AML-193 (cell line): Measurements from ENCODE around the gene C6orf163.

Experiments
- DNase-seq, 2 experiments: peaks; one replicate each; lab custom pipeline; 2025; lab: John Stamatoyannopoulos, UW

C6orf163 gene

GRCh38 chr6:87357479-87358196 lies 13.0 kb downstream of the C6orf163 start:
- no peak for DNase-seq

GRCh38 chr6:87364602-87365252 lies 20.1 kb downstream of the C6orf163 start:
- DNase-seq = no peak

DNA sequence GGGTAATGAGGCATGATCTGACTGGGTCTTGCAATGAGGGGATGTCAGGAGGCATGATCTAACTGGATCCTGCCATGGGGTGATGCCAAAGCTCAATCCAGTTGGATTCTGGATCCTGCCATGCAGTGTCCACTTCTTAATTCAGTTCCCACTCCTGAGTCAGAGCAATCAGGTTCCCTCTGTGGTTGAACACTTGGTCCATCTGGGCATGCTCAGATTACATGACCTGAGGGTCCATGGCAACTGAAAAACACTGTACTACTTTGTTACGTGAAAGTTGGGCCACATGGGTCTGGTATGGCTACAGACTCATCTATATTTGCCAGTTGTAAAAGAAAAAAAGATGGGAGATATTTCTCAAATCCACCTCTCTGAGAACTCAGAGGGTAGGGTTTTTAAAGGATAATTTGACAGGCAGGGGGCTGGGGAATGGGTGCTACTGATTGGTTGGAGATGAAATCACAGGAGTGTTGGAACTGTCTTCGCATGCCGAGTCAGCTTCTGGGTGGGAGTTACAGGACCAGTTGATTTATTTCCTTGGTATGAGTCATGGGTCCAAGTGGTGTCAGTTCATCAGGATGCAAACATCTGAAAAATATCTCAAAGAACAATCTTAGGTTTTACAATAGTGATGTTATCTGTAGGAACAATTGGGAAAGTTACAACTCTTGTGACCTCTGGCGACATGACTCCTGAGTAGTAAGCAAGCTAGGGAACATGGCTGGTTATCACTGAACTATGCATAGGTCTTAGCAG lies 21.6 kb downstream of the C6orf163 start:
- no peak for DNase-seq

GRCh38 chr6:87366899-87367298 lies 22.3 kb downstream of the C6orf163 start:
- DNase-seq = no peak

DNA sequence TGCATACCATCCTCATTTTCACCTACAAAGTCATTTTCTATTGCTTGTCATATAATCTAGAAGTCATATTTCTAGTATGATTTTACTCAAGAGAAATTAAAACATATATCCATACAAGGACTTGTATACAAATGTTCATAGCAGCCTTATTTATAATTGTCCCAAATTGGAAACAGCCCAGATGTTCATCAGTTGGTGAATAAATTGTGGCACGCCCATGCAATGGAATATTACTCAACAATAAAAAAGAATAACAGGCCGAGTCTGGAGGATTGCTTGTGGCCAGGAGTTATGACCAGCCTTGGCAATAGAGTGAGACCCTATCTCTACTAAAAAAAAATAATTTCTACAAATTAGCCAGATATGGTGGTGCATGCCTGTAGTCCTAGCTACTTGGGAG lies 28.8 kb downstream of the C6orf163 start:
- DNase-seq = no peak

- DNase-seq = no peak
Measured at GRCh38 chr6:87375315-87375714, 30.7 kb downstream of the C6orf163 start.

DNA sequence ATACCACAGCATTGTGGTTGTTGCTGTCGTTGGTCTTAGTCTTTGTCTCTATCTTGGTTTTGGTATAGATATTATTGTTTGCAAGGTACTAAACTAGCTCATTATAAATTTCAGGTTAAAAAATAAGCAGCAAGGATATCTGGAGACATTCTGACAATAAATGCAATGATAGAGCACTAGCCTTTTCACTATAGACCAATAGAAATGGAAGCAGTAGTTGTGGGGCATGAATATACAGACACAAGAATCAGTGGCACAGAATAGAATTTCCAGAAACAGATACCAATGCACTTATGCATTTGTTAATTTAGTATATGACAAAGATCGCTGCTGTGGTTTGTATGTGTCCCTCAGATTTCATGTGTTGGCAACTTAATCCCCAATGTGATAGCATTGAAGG lies 32.0 kb downstream of the C6orf163 start:
- DNase-seq = no peak

DNA sequence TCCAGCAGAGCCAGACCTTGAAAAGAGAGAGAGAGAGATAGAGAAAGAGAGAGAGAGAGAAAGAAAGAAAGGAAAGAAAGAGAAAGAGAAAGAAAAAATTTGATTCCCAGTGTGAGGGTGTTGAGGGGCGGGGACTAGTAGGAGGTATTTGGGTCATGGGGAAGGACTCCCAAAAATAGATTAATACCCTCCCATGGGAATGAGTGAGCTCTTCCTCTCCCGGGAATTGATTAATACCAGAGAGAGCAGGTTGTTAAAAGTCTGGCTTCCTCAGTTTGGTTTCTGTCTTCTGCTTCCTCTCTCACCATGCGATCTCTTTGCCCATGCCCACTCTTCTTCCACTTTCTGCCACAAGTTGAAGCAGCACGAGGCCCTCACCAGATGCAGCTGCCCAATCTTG lies 34.3 kb downstream of the C6orf163 start:
- DNase-seq = no peak

GRCh38 chr6:87382861-87383260 lies 38.2 kb downstream of the C6orf163 start:
- DNase-seq = no peak

DNA sequence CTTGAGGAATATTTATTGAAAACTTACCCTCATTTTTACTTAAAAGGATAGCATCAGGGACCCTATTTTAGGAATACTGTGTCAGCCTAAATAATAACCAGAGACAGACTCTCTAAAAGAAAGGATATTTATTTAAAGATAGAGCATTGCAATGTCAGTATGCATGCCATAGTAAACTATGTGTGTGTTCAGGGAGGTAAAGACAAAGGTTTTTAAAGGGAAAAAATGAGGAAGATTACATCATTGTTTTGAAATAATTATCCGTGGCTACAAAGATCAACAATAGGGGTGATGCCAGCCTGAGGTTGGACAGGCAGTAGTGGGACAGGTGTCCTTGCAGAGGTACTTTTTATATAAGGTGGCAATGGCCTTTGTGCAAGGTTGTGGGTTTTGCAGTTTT lies 39.4 kb downstream of the C6orf163 start:
- DNase-seq = no peak

- DNase-seq = no peak
Measured at GRCh38 chr6:87384449-87384848, 39.8 kb downstream of the C6orf163 start.

- DNase-seq = peak; percentile 64 to 72
Measured at GRCh38 chr6:87391334-87391733, 46.7 kb downstream of the C6orf163 start.

DNA sequence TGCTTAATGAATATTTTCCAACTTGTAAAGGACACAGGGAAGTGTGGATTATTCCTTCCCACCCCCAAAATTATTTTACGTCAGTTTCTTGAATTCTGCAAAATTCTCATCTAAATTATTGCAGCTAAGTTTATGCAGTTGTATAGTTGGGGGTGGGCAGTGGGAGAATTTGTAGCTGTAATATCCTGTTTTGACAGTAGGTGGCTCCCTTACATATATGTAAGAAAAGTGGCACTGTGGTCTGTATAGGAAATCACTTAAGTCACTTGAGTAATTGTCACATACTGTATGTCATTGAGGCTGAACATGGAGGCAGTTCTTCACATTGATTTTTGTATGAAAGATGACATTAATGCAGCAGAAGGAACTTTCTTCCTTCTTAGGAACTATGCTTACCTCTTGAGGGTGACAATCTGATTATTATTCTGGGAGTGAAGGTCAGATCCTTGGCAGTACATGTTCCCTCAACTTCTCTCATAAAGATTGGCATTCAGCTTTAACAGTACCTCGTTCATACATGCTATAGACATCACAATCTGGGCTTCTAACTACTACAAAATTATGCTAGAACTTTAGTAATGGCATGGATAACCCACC lies 48.5 kb downstream of the C6orf163 start:
- peak; percentile 93 to 96 for DNase-seq

- no peak for DNase-seq
Measured at GRCh38 chr6:87395431-87395830, 50.8 kb downstream of the C6orf163 start.

DNA sequence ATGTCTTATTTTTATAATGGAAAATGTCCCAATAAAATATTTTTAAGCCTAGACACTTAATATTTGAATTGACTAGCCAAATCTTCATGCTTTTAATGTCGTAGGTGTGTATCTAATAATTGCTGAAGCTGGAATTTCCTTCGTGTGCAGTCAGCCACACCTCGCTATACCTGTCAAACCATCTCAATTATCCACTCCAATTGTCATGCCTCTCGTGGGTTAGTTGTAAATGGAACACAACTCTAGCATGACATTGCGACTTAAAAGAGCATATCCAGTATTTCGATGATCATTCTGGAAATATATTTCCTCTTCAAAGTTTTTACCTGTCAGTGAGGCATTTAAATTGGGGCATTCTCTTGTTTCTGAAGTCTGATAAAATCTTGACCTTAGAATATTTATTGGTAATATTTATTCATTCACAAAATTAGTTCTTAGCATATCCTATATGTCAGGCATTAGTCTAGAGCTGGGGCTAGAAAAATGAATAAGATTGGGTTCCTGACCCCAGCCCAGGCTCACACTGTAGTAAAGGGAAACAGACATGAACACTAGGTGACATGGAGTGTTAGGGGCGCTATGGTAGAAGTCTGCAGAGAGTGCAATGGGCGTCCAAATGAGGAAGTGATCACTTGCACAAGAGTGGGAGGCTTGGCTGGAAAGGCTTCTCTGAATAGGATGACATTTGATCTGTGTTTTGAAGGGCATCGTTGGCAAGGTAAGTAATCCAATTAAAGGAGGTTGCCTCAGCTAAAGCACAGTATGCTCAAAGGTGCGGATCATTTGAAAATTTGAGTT lies 52.2 kb downstream of the C6orf163 start:
- peak; percentile 92 to 95 for DNase-seq

GRCh38 chr6:87397656-87398055 lies 53.0 kb downstream of the C6orf163 start:
- no peak for DNase-seq

DNA sequence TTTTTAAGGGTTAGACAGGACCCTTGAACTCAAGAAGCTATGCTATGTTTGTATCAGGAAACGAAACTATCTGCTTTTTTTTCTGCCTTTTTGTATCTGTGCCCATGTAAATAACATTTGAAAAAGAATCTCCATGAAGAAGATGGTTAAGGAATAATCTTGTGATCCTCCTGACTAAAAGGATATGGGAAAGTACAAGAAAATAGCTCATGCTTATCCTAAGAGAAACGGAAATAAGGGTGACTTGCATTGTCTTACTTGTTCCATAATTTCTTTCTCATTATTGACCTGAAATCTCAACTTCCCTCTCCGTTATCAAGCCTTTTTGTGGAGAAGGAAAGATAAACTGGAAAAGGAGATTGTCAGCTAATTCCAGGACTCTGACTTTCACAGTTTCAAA lies 57.2 kb downstream of the C6orf163 start:
- DNase-seq = no peak

DNA sequence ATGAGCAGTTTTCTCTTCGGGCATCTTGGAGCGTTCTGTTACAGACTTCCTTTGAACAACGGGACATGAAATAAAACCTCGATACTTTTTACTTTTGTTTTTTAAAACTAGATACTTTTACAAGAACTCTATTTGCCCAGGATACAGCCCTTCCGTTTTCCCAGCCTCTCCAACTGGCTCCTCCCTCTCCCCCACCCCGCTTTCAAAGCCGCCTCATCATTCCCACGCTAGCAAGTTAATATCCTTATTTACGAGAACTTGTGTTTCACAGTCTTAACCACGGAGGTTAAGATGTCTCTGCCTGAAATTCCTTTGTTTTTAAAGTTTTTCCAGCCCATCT lies 62.9 kb downstream of the C6orf163 start:
- DNase-seq = peak; percentile 42 to 55

DNA sequence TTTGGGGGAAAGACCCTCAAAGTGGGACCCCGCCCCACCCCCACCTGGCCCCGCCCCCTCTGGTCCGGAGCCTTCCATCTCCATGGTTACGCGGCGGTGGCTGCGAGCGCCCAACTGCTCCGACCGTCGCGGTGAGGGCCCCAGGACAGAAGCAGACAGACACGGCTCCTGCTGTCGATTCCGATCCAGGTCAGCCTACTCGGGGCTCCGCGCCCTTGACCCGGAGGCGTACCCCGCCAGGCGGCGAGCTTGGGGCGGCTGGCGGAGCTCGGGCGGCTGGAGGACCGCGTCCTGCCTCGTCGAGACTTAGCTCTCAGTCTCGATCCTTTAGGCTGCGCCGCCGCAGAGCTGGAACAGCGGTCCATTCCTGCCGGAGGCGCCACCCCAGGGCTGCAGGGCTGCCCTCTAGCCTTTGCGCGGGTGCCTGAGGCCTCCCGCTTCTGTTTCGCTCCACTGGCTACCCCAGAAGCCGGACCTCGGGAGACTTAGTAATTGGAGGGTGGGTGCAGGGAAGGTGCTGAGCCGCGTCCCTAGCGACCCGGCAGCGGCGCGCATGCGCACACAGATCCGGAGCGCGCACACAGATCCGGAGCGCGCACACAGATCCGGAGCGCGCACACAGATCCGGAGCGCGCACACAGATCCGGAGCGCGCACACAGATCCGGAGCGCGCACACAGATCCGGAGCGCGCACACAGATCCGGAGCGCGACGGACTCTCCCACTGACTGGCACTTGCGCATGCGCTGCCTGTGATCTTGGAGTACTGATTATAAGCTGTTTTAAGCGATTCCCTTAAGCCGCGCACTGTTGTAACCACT lies 63.5 kb downstream of the C6orf163 start, which contains the start of gene CFAP206:
Gene CFAP206, plus strand, starts transcription at position 72 of the 820 bp plus-strand sequence. CDS start 1,868 bp downstream, outside the sequence.
- DNase-seq = peak; percentile 83 to 84

DNA sequence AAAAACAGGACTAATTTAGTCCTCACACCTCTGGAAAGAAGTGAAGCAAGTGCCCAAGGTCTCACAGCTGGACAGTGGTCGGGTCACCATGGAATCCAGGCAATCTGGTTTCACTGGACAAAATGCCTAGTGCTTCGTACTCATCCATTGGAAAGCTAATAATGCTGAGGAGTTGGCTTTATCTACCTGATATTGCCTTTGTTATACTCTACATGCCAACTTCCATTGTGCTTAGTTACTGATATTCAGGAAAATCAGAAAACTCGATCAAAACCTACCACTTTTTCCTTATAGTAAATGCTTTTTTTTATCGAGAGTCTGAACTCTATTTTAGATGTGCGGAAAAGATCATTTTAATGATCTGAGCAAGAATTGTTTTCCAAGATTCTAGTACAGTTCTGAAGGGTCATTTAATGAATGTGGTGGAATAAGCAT lies 64.1 kb downstream of the C6orf163 start:
- DNase-seq = no peak
